Measurements from ENCODE around the gene FLYWCH1.

The FLYWCH1 gene

DNA sequence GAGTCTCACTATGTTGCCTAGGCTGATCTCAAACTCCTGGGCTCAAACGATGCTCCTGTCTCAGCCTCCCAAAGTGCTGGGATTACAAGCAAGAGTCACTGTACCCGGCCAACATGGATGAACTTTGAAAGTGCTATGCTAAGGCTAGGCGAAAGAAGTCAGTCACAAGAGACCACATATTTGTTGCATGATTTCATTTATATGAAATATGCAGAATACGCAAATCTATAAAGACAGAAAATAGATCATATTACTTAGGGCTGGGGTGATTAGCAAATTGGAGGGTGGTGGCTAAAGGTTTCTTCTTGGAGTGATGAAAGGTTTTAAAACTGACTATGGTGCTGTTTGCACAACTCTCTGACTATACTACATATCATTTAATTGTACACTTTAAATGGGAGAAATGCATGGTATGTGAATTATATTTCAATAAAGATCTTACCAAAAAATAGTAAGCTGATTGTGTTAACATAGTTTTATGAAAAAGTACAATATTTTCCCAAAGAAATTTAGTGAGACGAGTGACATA lies 1.2 kb upstream of the FLYWCH1 start:
- TF ChIP-seq, protein P1, sequence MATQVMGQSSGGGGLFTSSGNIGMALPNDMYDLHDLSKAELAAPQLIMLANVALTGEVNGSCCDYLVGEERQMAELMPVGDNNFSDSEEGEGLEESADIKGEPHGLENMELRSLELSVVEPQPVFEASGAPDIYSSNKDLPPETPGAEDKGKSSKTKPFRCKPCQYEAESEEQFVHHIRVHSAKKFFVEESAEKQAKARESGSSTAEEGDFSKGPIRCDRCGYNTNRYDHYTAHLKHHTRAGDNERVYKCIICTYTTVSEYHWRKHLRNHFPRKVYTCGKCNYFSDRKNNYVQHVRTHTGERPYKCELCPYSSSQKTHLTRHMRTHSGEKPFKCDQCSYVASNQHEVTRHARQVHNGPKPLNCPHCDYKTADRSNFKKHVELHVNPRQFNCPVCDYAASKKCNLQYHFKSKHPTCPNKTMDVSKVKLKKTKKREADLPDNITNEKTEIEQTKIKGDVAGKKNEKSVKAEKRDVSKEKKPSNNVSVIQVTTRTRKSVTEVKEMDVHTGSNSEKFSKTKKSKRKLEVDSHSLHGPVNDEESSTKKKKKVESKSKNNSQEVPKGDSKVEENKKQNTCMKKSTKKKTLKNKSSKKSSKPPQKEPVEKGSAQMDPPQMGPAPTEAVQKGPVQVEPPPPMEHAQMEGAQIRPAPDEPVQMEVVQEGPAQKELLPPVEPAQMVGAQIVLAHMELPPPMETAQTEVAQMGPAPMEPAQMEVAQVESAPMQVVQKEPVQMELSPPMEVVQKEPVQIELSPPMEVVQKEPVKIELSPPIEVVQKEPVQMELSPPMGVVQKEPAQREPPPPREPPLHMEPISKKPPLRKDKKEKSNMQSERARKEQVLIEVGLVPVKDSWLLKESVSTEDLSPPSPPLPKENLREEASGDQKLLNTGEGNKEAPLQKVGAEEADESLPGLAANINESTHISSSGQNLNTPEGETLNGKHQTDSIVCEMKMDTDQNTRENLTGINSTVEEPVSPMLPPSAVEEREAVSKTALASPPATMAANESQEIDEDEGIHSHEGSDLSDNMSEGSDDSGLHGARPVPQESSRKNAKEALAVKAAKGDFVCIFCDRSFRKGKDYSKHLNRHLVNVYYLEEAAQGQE (IDR thresholded peaks at IDR 0.05; ENCODE audit: insufficient read depth in 1 of 2, low read depth in 2 of 2, low read length in 2 of 2): no peak
- TF ChIP-seq POLR2AphosphoS5 (IDR thresholded peaks at IDR 0.05; ENCODE audit: low read depth, low read length) (no peak), SIN3A (IDR thresholded peaks at IDR 0.05; ENCODE audit: borderline replicate concordance, insufficient read depth, low read length) (no peak), TAF1 (IDR thresholded peaks at IDR 0.05; ENCODE audit: borderline replicate concordance, insufficient read depth, low read length) (no peak), FOXP2 (optimal IDR thresholded peaks at IDR 0.05; ENCODE audit: borderline replicate concordance, extremely low read depth, extremely low read length, insufficient read depth) (no peak)

GRCh38 chr16:2912330-2913199 lies 834 bp downstream of the FLYWCH1 start:
- TF ChIP-seq POLR2AphosphoS5 (IDR thresholded peaks at IDR 0.05; ENCODE audit: low read depth, low read length) (no peak), SIN3A (IDR thresholded peaks at IDR 0.05; ENCODE audit: borderline replicate concordance, insufficient read depth, low read length) (no peak; the same call in 1 of the 2 replicates), TAF1 (IDR thresholded peaks at IDR 0.05; ENCODE audit: borderline replicate concordance, insufficient read depth, low read length) (no peak), FOXP2 (optimal IDR thresholded peaks at IDR 0.05; ENCODE audit: borderline replicate concordance, extremely low read depth, extremely low read length, insufficient read depth) (no peak)
- TF ChIP-seq, protein P1 (IDR thresholded peaks at IDR 0.05; ENCODE audit: insufficient read depth in 1 of 2, low read depth in 2 of 2, low read length in 2 of 2): no peak

DNA sequence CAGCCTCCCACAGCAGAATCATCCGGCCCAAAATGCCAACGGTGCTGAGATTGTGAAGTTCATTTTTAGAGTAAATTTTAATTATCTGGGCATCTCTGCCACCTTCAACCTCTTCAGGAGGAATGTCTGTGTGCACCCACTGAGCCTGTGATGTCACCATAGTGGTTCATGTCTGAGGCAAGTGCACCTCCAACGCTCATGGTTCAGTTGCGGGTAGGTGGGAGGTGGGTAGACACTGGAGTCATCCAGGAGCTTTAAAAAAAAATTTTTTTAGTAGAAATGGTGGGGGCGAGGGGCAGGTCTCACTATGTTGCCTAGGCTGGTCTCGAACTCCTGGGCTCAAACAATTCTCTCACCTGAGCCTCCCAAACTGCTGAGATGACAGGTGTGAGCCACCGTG lies 1.9 kb downstream of the FLYWCH1 start:
- TF ChIP-seq, protein P1 (IDR thresholded peaks at IDR 0.05; ENCODE audit: insufficient read depth in 1 of 2, low read depth in 2 of 2, low read length in 2 of 2): no peak
- TF ChIP-seq POLR2AphosphoS5 (IDR thresholded peaks at IDR 0.05; ENCODE audit: low read depth, low read length): no peak
- TF ChIP-seq SIN3A (IDR thresholded peaks at IDR 0.05; ENCODE audit: borderline replicate concordance, insufficient read depth, low read length): no peak
- no peak for TF ChIP-seq TAF1 (IDR thresholded peaks at IDR 0.05; ENCODE audit: borderline replicate concordance, insufficient read depth, low read length)
- no peak for TF ChIP-seq FOXP2 (optimal IDR thresholded peaks at IDR 0.05; ENCODE audit: borderline replicate concordance, extremely low read depth, extremely low read length, insufficient read depth)

DNA sequence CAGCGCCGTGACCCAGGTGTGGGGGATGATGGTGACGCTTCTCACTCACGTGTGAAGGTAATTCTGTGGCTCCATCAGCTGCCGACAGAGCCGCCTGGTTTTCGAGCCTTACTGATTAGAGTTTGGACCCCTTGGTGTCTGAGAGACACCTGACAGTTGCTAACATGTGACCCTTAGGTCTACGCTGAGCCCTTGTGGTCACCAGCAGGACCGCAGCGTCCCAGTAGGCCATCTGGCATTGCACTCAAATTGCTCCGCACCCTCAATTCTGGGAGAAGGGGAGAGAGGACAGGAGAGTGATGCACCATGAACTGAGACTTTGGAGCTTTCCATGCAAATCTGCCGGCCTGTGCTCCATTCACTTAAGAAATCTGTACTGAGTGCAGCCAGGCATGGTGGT lies 2.5 kb downstream of the FLYWCH1 start:
- no peak for TF ChIP-seq SIN3A (IDR thresholded peaks at IDR 0.05; ENCODE audit: borderline replicate concordance, insufficient read depth, low read length)
- TF ChIP-seq FOXP2 (optimal IDR thresholded peaks at IDR 0.05; ENCODE audit: borderline replicate concordance, extremely low read depth, extremely low read length, insufficient read depth): no peak
- no peak for TF ChIP-seq POLR2AphosphoS5 (IDR thresholded peaks at IDR 0.05; ENCODE audit: low read depth, low read length)
- TF ChIP-seq, protein P1 (IDR thresholded peaks at IDR 0.05; ENCODE audit: insufficient read depth in 1 of 2, low read depth in 2 of 2, low read length in 2 of 2): no peak
- no peak for TF ChIP-seq TAF1 (IDR thresholded peaks at IDR 0.05; ENCODE audit: borderline replicate concordance, insufficient read depth, low read length)

Data from PFSK-1 (cell line).